PC-3 (cell line): Measurements from ENCODE around the gene SPAAR. TPM values are rescaled to one million over a fixed set of nuclear protein-coding genes. Genes with fewer than 3 reads are reported as not detected.

Source experiments
- ATAC-seq: fragments of 200-7000 bp; cut with Tn5 transposase; 2 replicates; pipeline ENCODE4 v1.9.1; 2020; ENCODE audit warnings: mild to moderate bottlenecking, moderate library complexity
- BruUV-seq: library from RNA; stranded (reverse); fragments of 400-500 nt; replicated peaks from 2 replicates; lab custom pipeline; 2021; lab: Mats Ljungman, UMichigan
- CTCF ChIA-PET: fragments of 300-600 bp; sonication (Branson Sonifier 250); formaldehyde crosslinking; loops from one replicate; lab custom pipeline; 2022; ENCODE audit warnings: antibody characterized with exemption; lab: Charles Lee
- POLR2A ChIA-PET: fragments of 300-600 bp; sonication (Branson Sonifier 250); formaldehyde crosslinking; loops from one replicate; lab custom pipeline; 2022; ENCODE audit warnings: antibody characterized with exemption; ENCODE audit not compliant: unreplicated experiment; lab: Charles Lee
- DNase-seq: peaks from one replicate; pipeline ENCODE4 v3.0.0-alpha.2; 2015
- H2AFZ ChIP-seq: fragments of 300-600 bp; sonication (generic); 2 replicates; pipeline ENCODE4 v1.6.0; 2016; ENCODE audit warnings: antibody characterized with exemption, low read length
- H3F3A ChIP-seq: fragments of 300-600 bp; sonication (generic); one replicate; pipeline ENCODE4 v1.6.0; 2017; ENCODE audit warnings: antibody characterized with exemption, low read length, control low read depth, mild to moderate bottlenecking; ENCODE audit not compliant: unreplicated experiment
- H3K27ac ChIP-seq: fragments of 300-600 bp; sonication (generic); 2 replicates; pipeline ENCODE4 v1.5.1; 2016; ENCODE audit warnings: mild to moderate bottlenecking, low read length
- H3K27me3 ChIP-seq: fragments of 300-600 bp; sonication (generic); 2 replicates; pipeline ENCODE4 v1.6.1; 2016; ENCODE audit warnings: low read length, mixed read lengths
- H3K36me3 ChIP-seq: fragments of 300-600 bp; sonication (generic); 2 replicates; pipeline ENCODE4 v1.6.1; 2016; ENCODE audit warnings: low read depth, mixed run types, low read length, mixed read lengths
- H3K4me1 ChIP-seq: fragments of 300-600 bp; sonication (generic); 2 replicates; pipeline ENCODE4 v1.5.1; 2016; ENCODE audit warnings: low read length; ENCODE audit not compliant: insufficient read depth
- H3K4me2 ChIP-seq: fragments of 300-600 bp; sonication (generic); 2 replicates; pipeline ENCODE4 v1.6.0; 2016; ENCODE audit warnings: low read length
- H3K4me3 ChIP-seq: fragments of 300-600 bp; sonication (generic); 2 replicates; pipeline ENCODE4 v1.5.1; 2016; ENCODE audit warnings: mild to moderate bottlenecking, low read length, mixed read lengths
- H3K79me2 ChIP-seq: fragments of 300-600 bp; sonication (generic); 2 replicates; pipeline ENCODE4 v1.6.1; 2017; ENCODE audit warnings: low read length, mixed read lengths
- H3K9ac ChIP-seq: fragments of 300-600 bp; sonication (generic); 2 replicates; pipeline ENCODE4 v1.6.0; 2016; ENCODE audit warnings: mild to moderate bottlenecking, low read length
- H3K9me2 ChIP-seq: fragments of 300-600 bp; sonication (generic); replicated peaks from 2 replicates; pipeline ENCODE4 v1.6.1; 2016; ENCODE audit warnings: mixed run types, low read length, mixed read lengths
- H3K9me3 ChIP-seq: fragments of 300-600 bp; sonication (generic); 2 replicates; pipeline ENCODE4 v1.6.1; 2016; ENCODE audit warnings: low read length, mixed read lengths
- H4K20me1 ChIP-seq: fragments of 300-600 bp; sonication (generic); 2 replicates; pipeline ENCODE4 v1.6.1; 2016; ENCODE audit warnings: low read length, mixed read lengths
- CTCF ChIP-seq: fragments of 300-600 bp; sonication (generic); conservative IDR thresholded peaks from 2 replicates; pipeline ENCODE4 v1.5.1; 2017; ENCODE audit warnings: antibody characterized with exemption, low read depth, mild to moderate bottlenecking, low read length
- EZH2 ChIP-seq: fragments of 300-600 bp; sonication (generic); IDR thresholded peaks from one replicate; pipeline ENCODE4 v1.6.1; 2017; ENCODE audit warnings: antibody characterized with exemption, mild to moderate bottlenecking, low read length; ENCODE audit not compliant: unreplicated experiment
- EZH2phosphoT487 ChIP-seq: fragments of 300-600 bp; sonication (generic); IDR thresholded peaks from 2 replicates; pipeline ENCODE4 v1.6.1; 2018; ENCODE audit warnings: mild to moderate bottlenecking, antibody characterized with exemption, low read length, borderline replicate concordance
- intact Hi-C: fragments of 100-400 bp; cut with micrococcal nuclease; formaldehyde crosslinking; loops from 2 replicates; pipeline ENCODE4 v1.9.0; 2023
- total RNA-seq: library from RNA; depleted of rRNA; stranded (reverse); fragments of >200 nt; gene quantifications from 2 replicates; pipeline ENCODE4 v1.2.3, GENCODE V29; 2014

The SPAAR gene
- total RNA-seq, 1 experiment from 2014 or later, result not detected

DNA sequence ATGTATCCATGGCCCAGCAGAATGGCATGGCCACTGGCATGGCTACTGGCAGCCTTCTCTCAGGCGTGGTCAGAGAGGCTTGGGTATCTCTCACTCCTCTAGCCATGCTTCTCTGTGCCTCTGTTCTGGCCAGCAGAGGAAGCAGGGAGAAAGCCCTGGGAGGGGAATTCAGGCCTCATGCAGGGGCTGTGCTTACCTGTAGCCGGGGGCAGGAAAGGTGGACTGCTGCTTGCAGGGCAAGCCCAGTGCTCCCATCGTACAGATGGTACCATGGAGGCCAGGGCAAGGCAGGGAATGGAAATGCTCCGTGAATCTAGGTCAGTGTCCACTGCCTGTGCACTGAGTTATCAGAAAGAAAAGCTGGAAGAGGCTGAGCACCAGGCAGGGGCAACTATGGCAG, 41.8 kb upstream of the SPAAR start:
- Histone ChIP-seq H3F3A (no peaks in the 10 kb centered on the region), H3K9me2 (no peaks in the 10 kb centered on the region), H3K27ac (no peak overlapping the region), H3K9me3 (no peaks in the 10 kb centered on the region), H3K4me2 (no peak overlapping the region), H3K79me2 (no peaks in the 10 kb centered on the region), H3K4me3 (no peak overlapping the region), H3K9ac (no peak overlapping the region), H3K4me1 (peaks cover 9% of the 10 kb centered on the region), H2AFZ (no peak overlapping the region), H4K20me1 (no peaks in the 10 kb centered on the region), H3K27me3 (no peaks in the 10 kb centered on the region), H3K36me3 (no peaks in the 10 kb centered on the region)
- POLR2A ChIA-PET, result no interaction called here
- TF ChIP-seq CTCF (no peak), EZH2 (no peak), EZH2phosphoT487 (no peak)
- intact Hi-C loops, result no loop called here
- no TSS peak for BruUV-seq
- CTCF ChIA-PET, result no interaction called here
- no peak for ATAC-seq
- no peak for DNase-seq

GRCh38 chr9:35868933-35869332, 40.4 kb upstream of the SPAAR start:
- no peak overlapping the region for H3K27ac ChIP-seq
- no peaks in the 10 kb centered on the region for H4K20me1 ChIP-seq
- ATAC-seq (no peak), DNase-seq (no peak)
- no peak overlapping the region for H3K9ac ChIP-seq
- H3F3A ChIP-seq, result no peaks in the 10 kb centered on the region
- no peaks in the 10 kb centered on the region for H3K9me3 ChIP-seq
- BruUV-seq, result no TSS peak
- H3K4me2 ChIP-seq, result no peak overlapping the region
- TF ChIP-seq EZH2phosphoT487 (no peak), EZH2 (no peak), CTCF (no peak)
- no peaks in the 10 kb centered on the region for H3K36me3 ChIP-seq
- no peaks in the 10 kb centered on the region for H3K27me3 ChIP-seq
- no peaks in the 10 kb centered on the region for H3K9me2 ChIP-seq
- H3K4me3 ChIP-seq, result no peak overlapping the region
- ChIA-PET POLR2A (no interaction called here), CTCF (no interaction called here)
- H3K79me2 ChIP-seq, result no peaks in the 10 kb centered on the region
- intact Hi-C loops, result no loop called here
- H3K4me1 ChIP-seq, result peaks cover 9% of the 10 kb centered on the region
- no peak overlapping the region for H2AFZ ChIP-seq

GRCh38 chr9:35869621-35870216, 39.6 kb upstream of the SPAAR start:
- H4K20me1 ChIP-seq, result no peaks in the 10 kb centered on the region
- no peaks in the 10 kb centered on the region for H3F3A ChIP-seq
- TF ChIP-seq CTCF, result no peak
- no peak for TF ChIP-seq EZH2
- no peak for TF ChIP-seq EZH2phosphoT487
- H3K9me3 ChIP-seq, result no peaks in the 10 kb centered on the region
- DNase-seq, result no peak
- H3K4me2 ChIP-seq, result no peak overlapping the region
- no TSS peak for BruUV-seq
- H3K36me3 ChIP-seq, result no peaks in the 10 kb centered on the region
- CTCF ChIA-PET, result no interaction called here
- intact Hi-C loops, result no loop called here
- H2AFZ ChIP-seq, result no peak overlapping the region
- ATAC-seq, result no peak
- H3K4me1 ChIP-seq, result peaks cover 9% of the 10 kb centered on the region
- H3K27ac ChIP-seq, result no peak overlapping the region
- POLR2A ChIA-PET, result no interaction called here
- H3K4me3 ChIP-seq, result no peak overlapping the region
- no peaks in the 10 kb centered on the region for H3K27me3 ChIP-seq
- no peaks in the 10 kb centered on the region for H3K79me2 ChIP-seq
- no peak overlapping the region for H3K9ac ChIP-seq
- H3K9me2 ChIP-seq, result no peaks in the 10 kb centered on the region
